ENCODE data around the gene TRMU. TPM values are rescaled to one million over a fixed set of nuclear protein-coding genes. Genes with fewer than 3 reads are reported as not detected.
A peak's percentile ranks its signal among the peaks of the same experiment; 100 is the strongest.

TRMU gene
- total RNA-seq, 4 donors from 2014 or later, result 35.2 to 101 (median 83.3) TPM

DNA sequence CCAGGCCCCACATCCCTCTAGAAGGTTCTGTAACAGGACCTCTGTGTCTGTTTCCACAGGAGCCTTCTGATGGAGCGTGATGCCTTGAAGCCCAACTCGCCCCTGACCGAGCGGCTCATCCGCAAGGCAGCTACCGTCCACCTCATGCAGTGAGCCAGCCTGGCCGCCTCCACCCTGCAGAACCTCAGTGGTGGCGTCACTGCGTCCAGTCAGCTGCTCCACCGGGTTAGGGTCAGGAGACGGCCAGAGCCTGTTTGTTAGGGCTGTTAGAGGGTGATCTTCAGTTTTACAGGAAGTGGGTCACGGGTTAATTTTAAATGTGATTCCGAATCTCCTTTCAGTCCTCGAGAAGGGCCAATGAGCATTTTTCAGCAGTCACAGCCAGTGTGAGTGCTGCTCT is 42.8 kb upstream of the TRMU start:
- peak overlapping the region in 2 of 4 donors; percentile 4 to 35 for H3K27ac ChIP-seq
- no peaks in the 10 kb centered on the region for H3K27me3 ChIP-seq
- H3K9me3 ChIP-seq, result no peaks in the 10 kb centered on the region
- DNase-seq, result peak in 2 of 3 donors; percentile 44 to 64
- TF ChIP-seq, protein P1, sequence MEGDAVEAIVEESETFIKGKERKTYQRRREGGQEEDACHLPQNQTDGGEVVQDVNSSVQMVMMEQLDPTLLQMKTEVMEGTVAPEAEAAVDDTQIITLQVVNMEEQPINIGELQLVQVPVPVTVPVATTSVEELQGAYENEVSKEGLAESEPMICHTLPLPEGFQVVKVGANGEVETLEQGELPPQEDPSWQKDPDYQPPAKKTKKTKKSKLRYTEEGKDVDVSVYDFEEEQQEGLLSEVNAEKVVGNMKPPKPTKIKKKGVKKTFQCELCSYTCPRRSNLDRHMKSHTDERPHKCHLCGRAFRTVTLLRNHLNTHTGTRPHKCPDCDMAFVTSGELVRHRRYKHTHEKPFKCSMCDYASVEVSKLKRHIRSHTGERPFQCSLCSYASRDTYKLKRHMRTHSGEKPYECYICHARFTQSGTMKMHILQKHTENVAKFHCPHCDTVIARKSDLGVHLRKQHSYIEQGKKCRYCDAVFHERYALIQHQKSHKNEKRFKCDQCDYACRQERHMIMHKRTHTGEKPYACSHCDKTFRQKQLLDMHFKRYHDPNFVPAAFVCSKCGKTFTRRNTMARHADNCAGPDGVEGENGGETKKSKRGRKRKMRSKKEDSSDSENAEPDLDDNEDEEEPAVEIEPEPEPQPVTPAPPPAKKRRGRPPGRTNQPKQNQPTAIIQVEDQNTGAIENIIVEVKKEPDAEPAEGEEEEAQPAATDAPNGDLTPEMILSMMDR (IDR thresholded peaks at IDR 0.05), result no peak
- TF ChIP-seq POLR2A (IDR thresholded peaks at IDR 0.05), result no peak
- H3K4me3 ChIP-seq, result no peak overlapping the region
- H3K4me1 ChIP-seq, result peaks cover under 1 to 23% (median 12%) of the 10 kb centered on the region in 4 donors
- peaks cover 0 to 58% (median 0%) of the 10 kb centered on the region in 3 donors for H3K36me3 ChIP-seq

DNA sequence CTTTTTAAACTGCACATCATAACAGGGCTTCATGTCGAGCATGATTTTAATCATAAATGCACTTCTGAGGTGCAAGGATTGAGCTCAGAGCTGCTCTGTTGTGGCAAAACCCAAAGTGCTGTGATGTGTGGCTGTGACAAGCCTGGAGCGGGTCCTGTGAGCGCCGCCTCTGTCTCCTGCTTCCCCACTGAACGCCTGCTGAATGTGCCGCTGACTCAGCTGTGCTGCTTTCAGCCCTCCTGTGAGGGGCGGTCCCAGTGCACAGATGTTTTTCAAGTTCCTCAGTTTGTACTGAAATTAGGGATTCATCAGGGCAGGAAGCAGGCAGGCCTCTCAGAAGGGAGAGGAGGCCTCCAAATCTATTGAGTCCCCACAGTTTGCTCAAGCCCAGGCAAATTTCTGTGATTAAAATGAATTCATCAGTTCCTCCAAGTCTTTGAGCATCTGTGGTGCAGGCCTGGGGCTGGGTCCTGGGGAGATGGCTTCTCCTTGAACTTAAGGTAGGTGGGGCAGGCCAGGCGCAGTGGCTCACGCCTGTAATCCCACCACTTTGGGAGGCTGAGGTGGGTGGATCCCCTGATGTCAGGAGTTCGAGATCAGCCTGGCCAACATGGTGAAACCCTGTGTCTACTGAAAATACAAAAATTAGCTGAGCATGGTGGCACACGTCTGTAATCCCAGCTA is 41.8 kb upstream of the TRMU start:
- Histone ChIP-seq H3K36me3 (peaks cover 0 to 48% (median 0%) of the 10 kb centered on the region in 3 donors), H3K27me3 (no peaks in the 10 kb centered on the region), H3K9me3 (no peaks in the 10 kb centered on the region), H3K4me1 (peaks cover 0 to 17% (median 10%) of the 10 kb centered on the region in 4 donors), H3K27ac (peak overlapping the region in 2 of 4 donors; percentile 35 to 41), H3K4me3 (no peak overlapping the region)
- TF ChIP-seq, protein P1 (IDR thresholded peaks at IDR 0.05), result no peak
- TF ChIP-seq POLR2A (IDR thresholded peaks at IDR 0.05), result no peak
- DNase-seq, result peak; percentile 26 to 70 (median 50)

DNA sequence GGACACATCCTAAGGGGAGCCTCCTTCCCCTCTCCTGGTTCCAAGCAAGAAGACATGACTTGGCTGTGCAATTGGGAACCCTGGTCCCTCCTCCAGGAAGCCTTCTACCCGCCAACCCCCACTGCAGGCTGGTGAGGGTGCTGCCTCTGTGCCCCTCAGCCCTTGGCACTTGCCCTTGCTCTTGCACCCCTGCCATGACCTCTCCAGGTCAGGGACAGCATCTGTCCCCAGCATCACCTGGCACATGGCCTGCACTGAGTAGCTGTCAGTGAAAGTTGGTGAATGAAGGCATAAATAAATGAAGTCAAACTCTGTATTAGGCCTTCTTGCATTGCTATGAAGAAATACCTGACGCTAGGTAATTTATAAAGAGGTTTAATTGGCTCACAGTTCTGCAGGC is 40.7 kb upstream of the TRMU start:
- H3K36me3 ChIP-seq, result peaks cover 0 to 38% (median 0%) of the 10 kb centered on the region in 3 donors
- no peaks in the 10 kb centered on the region for H3K27me3 ChIP-seq
- peaks cover 0 to 17% (median 9%) of the 10 kb centered on the region in 4 donors for H3K4me1 ChIP-seq
- DNase-seq, result peak in 1 of 3 donors; percentile 51
- TF ChIP-seq POLR2A (IDR thresholded peaks at IDR 0.05), result no peak
- TF ChIP-seq, protein P1 (IDR thresholded peaks at IDR 0.05), result no peak
- H3K4me3 ChIP-seq, result no peak overlapping the region
- H3K27ac ChIP-seq, result no peak overlapping the region
- no peaks in the 10 kb centered on the region for H3K9me3 ChIP-seq

DNA sequence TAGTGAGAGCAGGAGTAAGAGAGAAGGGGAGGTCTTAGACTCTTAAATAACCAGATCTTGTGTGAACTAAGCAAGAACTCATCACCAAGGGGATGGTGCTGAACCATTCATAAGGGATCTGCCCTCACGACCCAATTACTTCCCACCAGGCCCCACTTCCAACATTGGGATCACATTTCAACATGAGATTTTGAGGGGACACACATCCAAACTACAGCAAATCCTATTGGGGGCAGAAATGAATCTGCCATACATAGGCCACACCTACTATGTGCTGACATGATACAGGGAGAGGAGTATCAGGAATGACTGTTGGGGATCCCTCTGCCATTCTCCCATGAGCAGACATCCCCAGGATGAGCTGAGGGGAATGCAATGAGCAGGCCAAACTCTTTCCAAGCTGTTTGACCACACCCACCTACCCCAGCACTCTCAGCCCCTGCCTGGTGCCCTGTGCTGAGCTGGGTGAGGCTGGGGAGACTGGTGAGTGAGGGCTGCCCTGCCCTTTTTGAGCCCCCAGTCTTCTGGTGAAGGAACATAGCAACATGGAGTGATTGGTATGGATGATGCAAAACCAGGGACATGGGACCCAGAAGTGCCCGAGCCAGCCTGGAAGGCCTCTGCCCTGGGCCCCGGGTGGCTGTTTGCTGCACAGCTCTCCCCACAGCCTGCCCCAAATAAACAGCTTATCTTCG is 40.1 kb upstream of the TRMU start:
- TF ChIP-seq POLR2A (IDR thresholded peaks at IDR 0.05), result no peak
- TF ChIP-seq, protein P1 (IDR thresholded peaks at IDR 0.05), result no peak
- Histone ChIP-seq H3K9me3 (no peaks in the 10 kb centered on the region), H3K27ac (peak overlapping the region; percentile 91 to 95 (median 94)), H3K4me3 (peak overlapping the region; percentile 49 to 69 (median 58)), H3K27me3 (no peaks in the 10 kb centered on the region), H3K36me3 (peaks cover 0 to 31% (median 0%) of the 10 kb centered on the region in 3 donors), H3K4me1 (peaks cover 0 to 17% (median 9%) of the 10 kb centered on the region in 4 donors)
- peak in 1 of 3 donors; percentile 51 for DNase-seq

DNA sequence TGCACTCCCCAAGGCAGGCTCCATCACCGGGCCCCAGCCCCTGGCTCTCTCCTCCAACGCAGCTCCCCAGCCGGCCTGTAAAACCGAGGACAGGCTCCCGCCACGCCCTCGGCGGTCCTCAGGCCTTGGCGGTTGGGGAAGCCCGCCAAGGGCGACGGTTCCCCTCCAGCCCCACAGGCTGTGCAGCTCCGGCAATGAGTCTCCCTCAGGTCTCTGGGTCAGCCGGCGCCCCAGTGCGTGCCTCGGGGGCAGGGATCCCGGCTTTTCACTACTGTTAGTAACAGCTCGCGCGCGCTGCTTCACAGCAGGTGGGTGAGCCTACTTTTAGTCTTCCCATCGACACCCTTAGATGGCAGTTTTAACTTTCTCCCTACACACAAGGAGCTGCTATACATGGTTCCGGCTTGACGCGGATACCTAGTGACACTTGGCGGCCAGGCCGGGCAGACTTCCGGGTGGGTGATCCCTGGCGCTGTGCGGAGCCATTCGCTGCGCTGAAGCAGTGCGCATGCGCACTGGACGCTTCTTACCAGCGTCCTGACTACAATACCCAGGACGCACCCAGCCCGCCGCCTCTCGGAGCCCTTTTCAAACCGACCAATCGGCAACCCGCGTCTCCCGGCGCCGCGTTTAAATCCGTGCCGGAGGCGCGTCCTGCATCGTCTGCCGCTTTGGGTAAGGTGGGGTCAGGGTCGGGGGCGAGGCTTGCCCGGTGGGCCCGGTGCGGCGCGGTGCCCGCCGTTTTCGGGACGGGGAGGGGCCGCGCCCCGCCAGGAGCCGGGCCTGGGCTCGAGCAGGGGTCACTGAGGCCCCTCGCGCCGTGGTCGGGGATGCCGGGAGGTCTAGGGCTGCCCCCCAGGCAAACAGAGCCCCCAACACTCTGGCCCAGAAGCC is 39.0 kb upstream of the TRMU start, which contains the start of gene GTSE1:
Gene GTSE1 (plus strand): TSS at position 614 of the 894 bp plus-strand sequence. CDS start 531 bp downstream, outside the sequence.
- Histone ChIP-seq H3K27ac (peak within 1 kb of the TSS; percentile 91 to 95 (median 94)), H3K4me1 (peaks cover 0 to 17% (median 9%) of the 10 kb centered on the region in 4 donors), H3K4me3 (peak within 1 kb of the TSS; percentile 49 to 69 (median 58)), H3K27me3 (no peaks in the 10 kb centered on the region), H3K9me3 (no peaks in the 10 kb centered on the region), H3K36me3 (peaks cover 0 to 21% (median 0%) of the 10 kb centered on the region in 3 donors)
- TF ChIP-seq, protein P1 (IDR thresholded peaks at IDR 0.05), result peak in 5 of 6 experiments; percentile 14 to 47 (median 25)
- peak; percentile 57 to 65 for TF ChIP-seq POLR2A (IDR thresholded peaks at IDR 0.05)
- peak; percentile 97 to 99 (median 98) for DNase-seq
